Measurements from ENCODE around the gene SYCP3. TPM values are rescaled to one million over a fixed set of nuclear protein-coding genes. Genes with fewer than 3 reads are reported as not detected.

SYCP3 gene
- total and polyA plus RNA-seq, 2 of the 13 experiments (the other 11 are each of a cell fraction or from before 2014, with no cell fraction given): not detected

DNA sequence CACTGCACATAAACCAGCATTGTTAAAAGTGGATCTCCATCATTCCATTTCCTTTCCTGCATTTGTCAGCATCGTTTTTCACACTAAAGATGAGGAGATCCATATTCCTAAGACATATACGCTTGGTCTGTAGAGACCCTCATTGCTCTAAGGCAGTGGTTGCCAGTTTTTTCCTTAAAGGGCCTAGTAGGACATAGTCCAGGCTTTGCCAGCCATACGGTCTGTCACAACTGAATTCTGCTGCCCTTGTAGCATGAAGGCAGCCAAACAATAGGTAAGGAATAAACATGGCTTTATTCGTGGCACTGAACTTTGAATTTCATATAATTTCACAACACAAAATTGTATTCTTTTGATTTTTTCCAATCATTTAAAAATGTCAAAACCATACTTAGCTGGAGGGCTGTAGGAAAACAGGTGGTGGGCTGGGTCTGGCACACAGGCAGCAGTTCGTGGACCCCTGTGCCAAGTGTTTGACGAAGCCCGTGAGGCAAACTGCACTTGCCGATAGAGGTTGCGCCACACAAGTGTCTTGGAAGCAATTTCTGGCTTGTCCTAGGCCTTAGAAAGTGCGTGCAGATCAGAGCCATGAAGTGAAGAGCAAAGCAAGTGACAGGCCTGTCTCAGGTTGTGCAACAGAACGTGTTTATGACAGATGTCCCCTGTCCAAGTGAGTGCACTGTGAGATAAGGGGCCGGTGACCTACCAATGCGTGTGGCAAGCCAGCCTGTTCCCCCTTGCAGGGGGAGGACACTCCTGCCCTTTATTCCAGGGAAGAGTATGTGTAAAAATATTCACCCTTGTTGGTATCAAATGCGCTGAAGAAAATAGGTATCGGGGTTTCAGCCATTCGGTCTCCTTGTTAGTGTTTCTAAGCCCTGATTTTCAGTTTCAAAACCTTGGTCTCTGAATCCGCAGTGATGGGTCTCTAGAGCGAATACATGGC lies 42.7 kb downstream of the SYCP3 start (continued):
- TF ChIP-seq, protein P1, sequence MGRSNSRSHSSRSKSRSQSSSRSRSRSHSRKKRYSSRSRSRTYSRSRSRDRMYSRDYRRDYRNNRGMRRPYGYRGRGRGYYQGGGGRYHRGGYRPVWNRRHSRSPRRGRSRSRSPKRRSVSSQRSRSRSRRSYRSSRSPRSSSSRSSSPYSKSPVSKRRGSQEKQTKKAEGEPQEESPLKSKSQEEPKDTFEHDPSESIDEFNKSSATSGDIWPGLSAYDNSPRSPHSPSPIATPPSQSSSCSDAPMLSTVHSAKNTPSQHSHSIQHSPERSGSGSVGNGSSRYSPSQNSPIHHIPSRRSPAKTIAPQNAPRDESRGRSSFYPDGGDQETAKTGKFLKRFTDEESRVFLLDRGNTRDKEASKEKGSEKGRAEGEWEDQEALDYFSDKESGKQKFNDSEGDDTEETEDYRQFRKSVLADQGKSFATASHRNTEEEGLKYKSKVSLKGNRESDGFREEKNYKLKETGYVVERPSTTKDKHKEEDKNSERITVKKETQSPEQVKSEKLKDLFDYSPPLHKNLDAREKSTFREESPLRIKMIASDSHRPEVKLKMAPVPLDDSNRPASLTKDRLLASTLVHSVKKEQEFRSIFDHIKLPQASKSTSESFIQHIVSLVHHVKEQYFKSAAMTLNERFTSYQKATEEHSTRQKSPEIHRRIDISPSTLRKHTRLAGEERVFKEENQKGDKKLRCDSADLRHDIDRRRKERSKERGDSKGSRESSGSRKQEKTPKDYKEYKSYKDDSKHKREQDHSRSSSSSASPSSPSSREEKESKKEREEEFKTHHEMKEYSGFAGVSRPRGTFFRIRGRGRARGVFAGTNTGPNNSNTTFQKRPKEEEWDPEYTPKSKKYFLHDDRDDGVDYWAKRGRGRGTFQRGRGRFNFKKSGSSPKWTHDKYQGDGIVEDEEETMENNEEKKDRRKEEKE (IDR thresholded peaks at IDR 0.05): no peak
- TF ChIP-seq, protein P2, sequence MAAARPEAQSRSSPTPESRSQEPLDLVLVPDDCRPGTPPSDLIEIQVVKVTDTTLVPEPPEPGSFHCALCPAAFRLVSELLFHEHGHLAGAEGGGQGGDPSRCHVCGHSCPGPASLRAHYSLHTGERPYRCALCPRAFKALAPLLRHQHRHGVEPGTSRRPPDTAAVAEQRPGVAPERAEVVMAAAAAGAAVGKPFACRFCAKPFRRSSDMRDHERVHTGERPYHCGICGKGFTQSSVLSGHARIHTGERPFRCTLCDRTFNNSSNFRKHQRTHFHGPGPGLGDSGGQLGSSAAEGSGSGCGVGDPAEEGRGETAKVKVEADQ (CRISPR knock-in tag; IDR thresholded peaks at IDR 0.05; ENCODE audit: borderline replicate concordance): no peak
- TF ChIP-seq, protein P3, sequence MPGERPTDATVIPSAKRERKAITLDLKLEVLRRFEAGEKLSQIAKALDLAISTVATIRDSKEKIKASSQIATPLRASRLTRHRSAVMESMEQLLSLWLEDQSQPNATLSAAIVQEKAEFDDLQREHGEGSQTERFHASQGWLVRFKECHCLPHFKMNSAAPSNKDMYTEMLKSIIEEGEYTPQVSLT (CRISPR knock-in tag; IDR thresholded peaks at IDR 0.05; ENCODE audit: borderline replicate concordance, low read depth): no peak
- TF ChIP-seq, protein P4, sequence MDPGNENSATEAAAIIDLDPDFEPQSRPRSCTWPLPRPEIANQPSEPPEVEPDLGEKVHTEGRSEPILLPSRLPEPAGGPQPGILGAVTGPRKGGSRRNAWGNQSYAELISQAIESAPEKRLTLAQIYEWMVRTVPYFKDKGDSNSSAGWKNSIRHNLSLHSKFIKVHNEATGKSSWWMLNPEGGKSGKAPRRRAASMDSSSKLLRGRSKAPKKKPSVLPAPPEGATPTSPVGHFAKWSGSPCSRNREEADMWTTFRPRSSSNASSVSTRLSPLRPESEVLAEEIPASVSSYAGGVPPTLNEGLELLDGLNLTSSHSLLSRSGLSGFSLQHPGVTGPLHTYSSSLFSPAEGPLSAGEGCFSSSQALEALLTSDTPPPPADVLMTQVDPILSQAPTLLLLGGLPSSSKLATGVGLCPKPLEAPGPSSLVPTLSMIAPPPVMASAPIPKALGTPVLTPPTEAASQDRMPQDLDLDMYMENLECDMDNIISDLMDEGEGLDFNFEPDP (CRISPR knock-in tag; conservative IDR thresholded peaks at IDR 0.05): no peak
- TF ChIP-seq SRSF9 (IDR thresholded peaks at IDR 0.05; ENCODE audit: borderline replicate concordance, insufficient read depth, low read depth, low read length, poor library complexity, severe bottlenecking) (no peak), NFYB (CRISPR knock-in tag; IDR thresholded peaks at IDR 0.05) (no peak), ZNF44 (CRISPR knock-in tag; IDR thresholded peaks at IDR 0.05) (no peak), RXRB (CRISPR knock-in tag; IDR thresholded peaks at IDR 0.05; ENCODE audit: borderline replicate concordance) (peak; percentile 74), SIN3A (IDR thresholded peaks at IDR 0.05; ENCODE audit: borderline replicate concordance, low read depth, low read length) (peak; percentile 95), NFKB2 (CRISPR knock-in tag; IDR thresholded peaks at IDR 0.05; ENCODE audit: borderline replicate concordance) (no peak), ZFP90 (CRISPR knock-in tag; IDR thresholded peaks at IDR 0.05; ENCODE audit: borderline replicate concordance) (peak; percentile 17; the same call in 1 of the 2 replicates)
- TF ChIP-seq, protein P5, sequence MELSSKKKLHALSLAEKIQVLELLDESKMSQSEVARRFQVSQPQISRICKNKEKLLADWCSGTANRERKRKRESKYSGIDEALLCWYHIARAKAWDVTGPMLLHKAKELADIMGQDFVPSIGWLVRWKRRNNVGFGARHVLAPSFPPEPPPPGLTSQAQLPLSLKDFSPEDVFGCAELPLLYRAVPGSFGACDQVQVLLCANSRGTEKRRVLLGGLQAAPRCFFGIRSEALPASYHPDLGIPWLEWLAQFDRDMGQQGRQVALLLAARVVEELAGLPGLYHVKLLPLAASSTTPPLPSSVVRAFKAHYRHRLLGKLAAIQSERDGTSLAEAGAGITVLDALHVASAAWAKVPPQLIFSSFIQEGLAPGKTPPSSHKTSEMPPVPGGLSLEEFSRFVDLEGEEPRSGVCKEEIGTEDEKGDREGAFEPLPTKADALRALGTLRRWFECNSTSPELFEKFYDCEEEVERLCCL (CRISPR knock-in tag; IDR thresholded peaks at IDR 0.05; ENCODE audit: borderline replicate concordance): no peak
- TF ChIP-seq, protein P6, sequence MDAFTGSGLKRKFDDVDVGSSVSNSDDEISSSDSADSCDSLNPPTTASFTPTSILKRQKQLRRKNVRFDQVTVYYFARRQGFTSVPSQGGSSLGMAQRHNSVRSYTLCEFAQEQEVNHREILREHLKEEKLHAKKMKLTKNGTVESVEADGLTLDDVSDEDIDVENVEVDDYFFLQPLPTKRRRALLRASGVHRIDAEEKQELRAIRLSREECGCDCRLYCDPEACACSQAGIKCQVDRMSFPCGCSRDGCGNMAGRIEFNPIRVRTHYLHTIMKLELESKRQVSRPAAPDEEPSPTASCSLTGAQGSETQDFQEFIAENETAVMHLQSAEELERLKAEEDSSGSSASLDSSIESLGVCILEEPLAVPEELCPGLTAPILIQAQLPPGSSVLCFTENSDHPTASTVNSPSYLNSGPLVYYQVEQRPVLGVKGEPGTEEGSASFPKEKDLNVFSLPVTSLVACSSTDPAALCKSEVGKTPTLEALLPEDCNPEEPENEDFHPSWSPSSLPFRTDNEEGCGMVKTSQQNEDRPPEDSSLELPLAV (CRISPR knock-in tag; conservative IDR thresholded peaks at IDR 0.05; ENCODE audit: low read depth): no peak
- TF ChIP-seq, protein P7, sequence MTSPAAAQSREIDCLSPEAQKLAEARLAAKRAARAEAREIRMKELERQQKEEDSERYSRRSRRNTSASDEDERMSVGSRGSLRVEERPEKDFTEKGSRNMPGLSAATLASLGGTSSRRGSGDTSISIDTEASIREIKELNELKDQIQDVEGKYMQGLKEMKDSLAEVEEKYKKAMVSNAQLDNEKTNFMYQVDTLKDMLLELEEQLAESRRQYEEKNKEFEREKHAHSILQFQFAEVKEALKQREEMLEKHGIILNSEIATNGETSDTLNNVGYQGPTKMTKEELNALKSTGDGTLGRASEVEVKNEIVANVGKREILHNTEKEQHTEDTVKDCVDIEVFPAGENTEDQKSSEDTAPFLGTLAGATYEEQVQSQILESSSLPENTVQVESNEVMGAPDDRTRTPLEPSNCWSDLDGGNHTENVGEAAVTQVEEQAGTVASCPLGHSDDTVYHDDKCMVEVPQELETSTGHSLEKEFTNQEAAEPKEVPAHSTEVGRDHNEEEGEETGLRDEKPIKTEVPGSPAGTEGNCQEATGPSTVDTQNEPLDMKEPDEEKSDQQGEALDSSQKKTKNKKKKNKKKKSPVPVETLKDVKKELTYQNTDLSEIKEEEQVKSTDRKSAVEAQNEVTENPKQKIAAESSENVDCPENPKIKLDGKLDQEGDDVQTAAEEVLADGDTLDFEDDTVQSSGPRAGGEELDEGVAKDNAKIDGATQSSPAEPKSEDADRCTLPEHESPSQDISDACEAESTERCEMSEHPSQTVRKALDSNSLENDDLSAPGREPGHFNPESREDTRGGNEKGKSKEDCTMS (CRISPR knock-in tag; conservative IDR thresholded peaks at IDR 0.05): no peak
